ENCODE measurements around the gene PTPRG. TPM values are rescaled to one million over a fixed set of nuclear protein-coding genes. Genes with fewer than 3 reads are reported as not detected.

The PTPRG gene
- total RNA-seq, 1 donor from 2014 or later = 40.0 TPM

DNA sequence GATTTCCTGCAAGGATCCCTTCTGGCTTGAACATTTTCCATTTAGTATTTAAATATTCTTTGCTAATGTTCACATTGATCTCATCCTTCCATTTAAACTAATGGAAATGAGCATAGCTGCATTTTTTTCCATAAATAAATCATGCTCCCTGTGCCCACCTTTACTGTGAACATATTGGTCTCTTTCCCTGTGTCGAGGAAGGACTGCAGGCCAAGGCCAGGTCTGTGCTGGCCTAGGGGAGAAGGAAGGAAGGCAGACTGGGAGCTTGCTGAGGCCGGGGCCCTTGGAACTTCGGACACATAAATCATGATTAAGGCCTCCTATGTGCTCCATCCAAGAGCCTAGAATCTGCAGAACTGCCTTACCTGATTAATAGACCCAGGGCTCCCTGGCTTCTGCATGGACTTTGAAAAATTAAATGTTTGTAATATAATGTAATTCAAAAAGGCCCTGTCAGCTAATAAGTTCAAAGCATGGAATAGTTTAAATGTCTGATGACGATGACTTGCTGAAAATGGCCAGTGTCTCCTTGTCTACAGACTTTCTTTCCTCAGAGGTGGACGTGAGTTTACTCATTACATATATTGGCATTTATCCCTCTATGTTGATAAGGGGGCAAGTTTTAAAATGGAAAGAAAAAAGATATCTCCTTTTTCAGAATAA, 636.1 kb downstream of the PTPRG start:
- DNase-seq = no peak

DNA sequence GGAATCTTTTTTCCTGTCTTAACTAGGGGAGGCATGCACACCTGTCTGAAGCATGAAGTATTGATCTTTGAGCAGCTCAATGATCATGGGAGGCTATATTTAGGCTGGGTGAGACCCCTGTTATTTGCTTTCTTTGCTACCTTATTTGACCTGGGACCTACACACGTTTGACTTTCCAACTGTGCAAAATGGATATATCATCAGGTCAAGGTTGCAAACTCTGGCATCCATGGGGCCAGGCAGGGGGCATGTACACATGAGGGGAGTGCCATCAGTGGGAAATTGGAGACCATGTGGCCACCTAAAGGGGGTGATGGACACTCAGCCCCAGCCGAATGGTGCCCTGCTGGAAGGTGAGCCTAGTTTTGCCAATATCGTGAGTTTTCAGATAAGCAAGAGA, 637.8 kb downstream of the PTPRG start:
- DNase-seq = no peak

GRCh38 chr3:62201438-62202035, 640.2 kb downstream of the PTPRG start:
- DNase-seq = peak; percentile 20

DNA sequence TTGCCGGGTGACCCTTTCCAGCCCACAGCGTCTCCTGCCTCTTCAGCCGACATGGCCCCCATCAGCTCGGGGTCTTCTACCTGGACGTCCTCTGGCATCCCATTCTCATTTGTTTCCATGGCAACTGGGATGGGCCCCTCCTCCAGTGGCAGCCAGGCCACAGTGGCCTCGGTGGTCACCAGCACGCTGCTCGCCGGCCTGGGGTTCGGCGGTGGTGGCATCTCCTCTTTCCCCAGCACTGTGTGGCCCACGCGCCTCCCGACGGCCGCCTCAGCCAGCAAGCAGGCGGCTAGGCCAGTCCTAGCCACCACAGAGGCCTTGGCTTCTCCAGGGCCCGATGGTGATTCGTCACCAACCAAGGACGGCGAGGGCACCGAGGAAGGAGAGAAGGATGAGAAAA, 641.8 kb downstream of the PTPRG start:
- no peak for DNase-seq

DNA sequence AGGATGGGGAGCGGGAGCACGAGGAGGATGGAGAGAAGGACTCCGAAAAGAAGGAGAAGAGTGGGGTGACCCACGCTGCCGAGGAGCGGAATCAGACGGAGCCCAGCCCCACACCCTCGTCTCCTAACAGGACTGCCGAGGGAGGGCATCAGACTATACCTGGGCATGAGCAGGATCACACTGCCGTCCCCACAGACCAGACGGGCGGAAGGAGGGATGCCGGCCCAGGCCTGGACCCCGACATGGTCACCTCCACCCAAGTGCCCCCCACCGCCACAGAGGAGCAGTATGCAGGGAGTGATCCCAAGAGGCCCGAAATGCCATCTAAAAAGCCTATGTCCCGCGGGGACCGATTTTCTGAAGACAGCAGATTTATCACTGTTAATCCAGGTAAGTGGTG, 642.2 kb downstream of the PTPRG start:
- DNase-seq = no peak

DNA sequence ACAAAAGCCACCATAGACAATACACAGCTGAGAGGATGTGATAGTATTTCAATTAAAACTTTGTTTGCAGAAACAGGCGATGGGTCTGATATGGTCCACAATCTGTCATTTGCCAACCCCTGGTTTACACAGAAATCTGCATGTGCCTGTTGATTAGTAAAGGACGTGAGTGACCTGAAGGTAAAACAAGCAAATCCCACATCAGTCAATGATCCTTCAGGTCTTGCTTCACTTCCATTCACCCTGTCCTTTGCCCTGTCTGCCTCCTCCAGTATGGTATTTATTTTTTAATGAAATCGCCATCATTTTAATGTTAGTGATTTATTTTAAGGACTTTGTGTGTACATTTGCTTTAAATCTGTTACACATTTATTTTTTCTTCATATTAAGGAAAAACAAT, 645.8 kb downstream of the PTPRG start:
- no peak for DNase-seq

- DNase-seq = no peak
Observed at GRCh38 chr3:62208385-62208784, 647.0 kb downstream of the PTPRG start.

- no peak for DNase-seq
Observed at GRCh38 chr3:62209101-62209500, 647.7 kb downstream of the PTPRG start.

DNA sequence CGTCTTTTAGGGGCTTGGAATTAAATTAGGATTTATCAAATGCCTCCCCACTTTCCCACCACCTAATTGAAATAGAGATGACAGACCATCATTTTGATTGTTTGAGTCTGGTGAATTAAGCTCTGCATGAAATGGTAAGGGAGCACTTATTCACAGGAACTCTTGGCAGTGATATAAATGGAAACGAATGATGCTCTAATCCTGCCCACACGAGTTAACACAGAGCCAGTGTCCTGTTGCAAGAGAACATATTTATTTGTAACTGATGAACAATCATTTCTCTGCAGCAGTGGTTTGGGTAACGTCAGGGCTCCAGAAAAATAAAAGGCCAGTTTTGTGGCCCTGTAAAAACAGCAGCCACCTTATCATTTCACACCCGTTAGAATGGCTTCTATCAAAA, 648.6 kb downstream of the PTPRG start:
- no peak for DNase-seq

GRCh38 chr3:62211675-62212429, 650.5 kb downstream of the PTPRG start:
- no peak for DNase-seq

GRCh38 chr3:62214850-62215249, 653.5 kb downstream of the PTPRG start:
- DNase-seq = no peak

- DNase-seq = no peak
Observed at GRCh38 chr3:62220616-62221015, 659.2 kb downstream of the PTPRG start.

DNA sequence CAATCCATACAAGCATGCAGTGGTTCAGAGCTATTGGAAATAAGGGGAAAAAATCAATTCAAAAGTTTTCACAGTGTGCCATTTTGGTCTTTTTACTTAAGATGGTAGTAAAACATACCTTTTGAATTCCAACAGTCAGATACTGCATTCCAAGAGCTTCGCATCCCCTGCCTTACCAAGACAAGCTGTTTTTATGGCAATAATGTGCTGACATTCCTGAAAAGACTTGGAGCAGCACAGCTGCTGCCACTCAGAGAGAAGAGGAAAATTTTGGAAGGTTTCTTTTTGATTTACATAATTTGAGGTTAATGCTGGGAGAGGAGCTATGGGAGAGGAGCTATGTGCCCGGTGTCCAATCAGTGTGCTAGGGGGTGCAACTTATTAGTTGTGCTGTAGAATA, 663.7 kb downstream of the PTPRG start:
- DNase-seq = no peak

DNA sequence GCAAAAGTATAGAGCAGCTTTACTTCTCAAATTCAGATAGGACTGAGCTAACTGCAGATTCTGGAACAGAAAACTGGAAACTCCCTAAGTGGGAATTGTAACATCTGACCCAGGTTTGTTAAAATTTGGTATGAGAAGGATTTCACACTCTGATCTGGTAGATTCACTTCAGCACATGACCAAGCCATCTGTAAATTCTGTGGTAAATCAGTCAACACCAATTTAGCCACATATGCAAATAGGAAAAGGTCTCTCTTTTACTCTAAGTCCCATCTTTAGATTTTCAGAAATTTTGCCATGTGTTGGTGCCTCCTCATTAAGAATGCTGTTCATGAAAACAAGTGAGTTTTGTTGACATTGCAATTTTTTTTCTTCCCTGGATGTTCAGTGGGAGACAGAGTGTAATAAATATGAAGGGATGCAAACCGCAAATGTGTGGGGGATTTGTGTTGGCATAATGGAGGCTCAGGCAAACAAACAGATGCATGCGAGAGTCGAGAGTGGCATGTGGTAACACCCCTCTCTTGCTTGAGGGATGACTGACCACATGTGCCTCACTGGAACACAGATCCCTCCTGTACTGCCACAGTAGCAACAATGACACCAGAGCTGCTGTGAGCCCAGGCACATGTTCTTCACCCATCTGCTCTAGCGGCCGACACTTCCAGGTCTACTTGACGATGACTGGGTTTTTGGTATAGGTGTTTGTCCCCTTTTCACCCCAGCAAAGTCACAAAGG, 665.4 kb downstream of the PTPRG start:
- no peak for DNase-seq

DNA sequence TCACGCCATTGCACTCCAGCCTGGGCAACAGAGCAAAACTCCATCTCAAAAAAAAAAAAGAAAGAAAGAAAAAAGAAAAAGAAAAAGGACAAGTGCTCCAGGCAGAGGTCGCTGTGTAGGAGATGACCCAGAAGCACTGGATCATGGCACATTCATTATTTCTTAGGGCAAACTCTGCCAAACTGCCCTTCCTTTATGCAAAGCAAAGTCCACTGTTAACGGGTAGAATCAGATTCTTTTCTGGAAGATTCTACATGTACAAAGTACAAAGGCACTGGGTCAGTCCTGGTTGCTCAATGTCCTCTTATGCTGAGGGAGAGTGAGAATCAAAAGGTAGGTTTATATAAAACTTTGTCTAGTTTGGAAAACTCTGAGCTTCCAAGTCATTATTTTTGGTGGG, 667.1 kb downstream of the PTPRG start:
- no peak for DNase-seq

DNA sequence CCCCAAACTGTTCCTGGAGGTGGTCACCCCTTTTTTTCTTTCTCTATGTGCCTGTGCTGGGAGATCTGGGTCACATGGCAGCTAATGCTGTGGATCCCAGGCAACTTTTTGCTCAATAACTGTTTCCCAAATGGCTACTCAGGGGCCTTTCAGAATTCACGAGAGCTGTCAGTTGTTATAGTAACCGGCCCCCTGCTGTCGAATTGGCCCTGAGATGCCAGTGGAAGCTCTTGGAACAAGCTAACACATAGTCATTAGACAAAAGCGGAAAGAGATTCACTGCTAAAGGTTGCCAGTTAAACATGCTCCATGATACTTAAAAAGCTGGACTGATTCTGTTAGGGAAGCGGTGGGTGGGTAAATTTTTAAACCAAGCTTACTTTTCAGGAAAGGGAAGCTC, 667.8 kb downstream of the PTPRG start:
- no peak for DNase-seq

GRCh38 chr3:62229908-62230307, 668.5 kb downstream of the PTPRG start:
- no peak for DNase-seq

DNA sequence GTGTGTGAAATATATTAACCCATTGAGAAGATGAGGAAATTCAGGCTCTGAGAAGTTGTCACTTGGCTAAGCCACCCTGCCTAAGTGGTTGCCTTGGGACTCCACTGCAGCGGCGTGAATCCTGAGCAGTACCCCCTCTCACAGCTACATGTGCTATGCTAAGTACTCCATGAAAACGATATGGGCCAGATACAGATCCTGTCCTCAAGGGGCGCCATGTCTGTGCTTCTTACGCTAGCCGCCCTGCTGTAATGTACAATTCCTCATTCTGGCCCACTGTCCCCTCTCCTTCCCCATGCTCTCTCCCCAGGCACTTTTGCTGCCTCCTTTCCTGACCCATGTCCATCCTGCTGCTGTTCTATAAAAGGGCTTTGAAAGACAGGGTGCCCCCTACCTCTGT, 671.7 kb downstream of the PTPRG start:
- DNase-seq = no peak

GRCh38 chr3:62236016-62236415, 674.6 kb downstream of the PTPRG start:
- peak; percentile 5 for DNase-seq

DNA sequence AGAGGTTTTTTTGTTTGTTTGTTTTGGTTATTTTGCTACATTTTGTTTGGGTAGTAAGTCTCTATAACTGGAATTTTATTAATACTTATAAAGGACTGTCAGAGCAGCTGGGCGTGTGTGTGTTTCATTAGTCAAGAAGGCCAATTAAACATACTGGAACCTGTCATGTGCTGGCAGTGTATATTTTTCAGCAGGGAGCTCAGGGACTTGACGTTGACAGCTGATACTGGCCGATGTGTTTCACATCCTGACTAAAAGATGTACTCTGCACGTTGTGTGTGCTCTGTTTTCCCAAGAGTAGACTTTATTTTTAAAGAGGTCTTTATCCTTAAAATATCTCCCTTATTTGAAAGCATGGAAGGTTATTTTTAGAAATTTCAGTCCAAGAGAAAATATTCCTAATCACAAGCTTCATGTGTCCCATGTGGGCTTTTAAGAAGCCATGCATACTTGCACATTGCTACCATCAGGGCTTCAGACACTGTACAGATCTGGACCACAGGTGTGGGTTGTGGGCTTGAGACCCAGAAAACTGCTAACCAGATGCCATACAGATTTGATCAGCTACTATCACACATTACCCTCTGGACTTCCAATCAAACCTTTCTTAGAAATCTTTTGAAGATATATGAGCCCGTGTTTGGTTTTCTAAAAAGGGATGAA, 676.0 kb downstream of the PTPRG start:
- no peak for DNase-seq

DNA sequence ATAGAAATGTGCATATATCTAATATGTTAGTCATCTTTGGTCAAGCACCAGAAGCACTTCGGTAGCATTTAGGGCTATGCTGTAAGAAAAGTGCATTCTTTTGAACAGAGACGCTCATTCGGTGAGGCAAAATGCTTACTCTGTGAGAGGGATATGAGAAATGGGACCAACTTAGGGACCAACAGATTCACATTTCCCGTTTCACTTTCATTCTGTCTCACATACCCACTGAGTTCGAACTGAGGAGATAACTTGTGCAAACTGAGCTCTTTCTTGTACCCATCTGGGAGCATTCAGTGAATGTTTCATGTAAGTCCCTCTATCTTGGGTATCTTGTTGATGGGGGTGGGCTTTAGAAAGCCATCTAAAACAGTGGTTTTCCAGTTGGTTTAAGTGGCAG, 676.6 kb downstream of the PTPRG start:
- no peak for DNase-seq

DNA sequence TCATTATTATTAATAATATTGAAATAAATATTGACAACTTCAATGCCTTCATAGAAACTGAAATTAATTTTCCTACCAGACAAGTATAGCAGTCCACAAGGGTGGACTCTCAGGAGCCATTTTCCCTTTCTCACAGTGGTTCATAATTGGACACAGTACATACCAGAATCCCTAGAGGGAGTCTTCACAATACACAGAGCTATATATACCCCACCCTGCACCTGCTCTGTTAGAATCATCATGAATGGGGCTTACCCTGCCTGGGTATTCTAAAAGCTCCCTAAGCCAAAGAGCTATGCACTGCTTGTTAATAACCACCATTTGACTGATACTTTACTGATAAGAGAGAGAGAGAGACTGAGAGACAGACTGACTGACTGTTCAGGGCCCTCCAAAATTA, 677.1 kb downstream of the PTPRG start:
- DNase-seq = no peak

DNA sequence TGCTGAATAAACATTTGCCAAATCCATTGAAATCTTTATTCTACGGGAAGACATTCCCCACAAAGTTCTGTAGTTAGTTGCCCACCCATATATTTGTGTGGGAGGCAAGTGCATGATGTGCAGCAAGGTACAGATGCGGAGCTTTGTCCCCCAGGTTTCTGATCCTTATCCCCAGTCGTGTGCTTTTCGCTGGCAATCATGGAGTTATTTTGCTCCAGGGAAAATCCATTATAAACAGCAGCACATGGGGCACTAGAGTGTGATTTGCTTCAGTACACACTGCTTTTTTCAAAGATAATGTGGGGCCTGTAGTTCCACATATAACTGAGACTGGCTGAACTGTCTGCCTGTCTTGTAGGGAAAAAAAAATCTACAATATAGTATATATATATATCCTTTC, 679.9 kb downstream of the PTPRG start:
- DNase-seq = no peak

All from skin of body (tissue), 2 donors.